Liver (tissue), 9 donors: ENCODE measurements around the gene PNKP. TPM values are rescaled to one million over a fixed set of nuclear protein-coding genes. Genes with fewer than 3 reads are reported as not detected.

Experiments used
- DNase-seq: peaks from one replicate; pipeline ENCODE4 v3.0.0-alpha.2; 2017; ENCODE audit warnings: low spot score
- H3K27ac ChIP-seq, 2 donors: one replicate each; pipeline ENCODE4 v1.7.0; 2013; ENCODE audit warnings: inconsistent platforms in 2 of 2, low read length in 2 of 2, control low read depth in 1 of 2, low read depth in 1 of 2, mild to moderate bottlenecking in 1 of 2
- H3K27me3 ChIP-seq, 4 donors: one replicate each; pipeline versions ENCODE4 v1.6.1 to v1.7.0; 2013; ENCODE audit warnings: low read length in 3 of 4, inconsistent platforms in 1 of 4, mild to moderate bottlenecking in 1 of 4, moderate library complexity in 1 of 4; ENCODE audit not compliant: control insufficient read depth in 4 of 4, insufficient read depth in 4 of 4
- H3K36me3 ChIP-seq, 4 donors: one replicate each; pipeline versions ENCODE4 v1.6.1 to v1.7.0; 2013; ENCODE audit warnings: low read length in 3 of 4, mild to moderate bottlenecking in 3 of 4, low read depth in 1 of 4, moderate library complexity in 1 of 4; ENCODE audit not compliant: control insufficient read depth in 4 of 4, insufficient read depth in 3 of 4
- H3K4me1 ChIP-seq, 4 donors: one replicate each; pipeline versions ENCODE4 v1.6.1 to v1.7.0; 2013; ENCODE audit warnings: low read length in 3 of 4, mild to moderate bottlenecking in 3 of 4, moderate library complexity in 1 of 4; ENCODE audit not compliant: control insufficient read depth in 4 of 4, insufficient read depth in 4 of 4
- H3K4me3 ChIP-seq, 3 donors: one replicate each; pipeline versions ENCODE4 v1.6.1 to v1.7.0; 2013; ENCODE audit warnings: low read length in 3 of 3, control low read depth in 1 of 3, low read depth in 1 of 3, mild to moderate bottlenecking in 1 of 3
- H3K9ac ChIP-seq, 2 donors: one replicate each; pipeline ENCODE4 v1.7.0; 2013; ENCODE audit warnings: low read length in 2 of 2, mild to moderate bottlenecking in 2 of 2, moderate library complexity in 2 of 2, control low read depth in 1 of 2, low read depth in 1 of 2
- H3K9me3 ChIP-seq, 4 donors: one replicate each; pipeline versions ENCODE4 v1.6.1 to v1.7.0; 2013; ENCODE audit warnings: low read length in 3 of 4; ENCODE audit not compliant: control insufficient read depth in 4 of 4
- ATF3 ChIP-seq: IDR thresholded peaks from 2 replicates; pipeline ENCODE4 v1.6.1; 2016; ENCODE audit warnings: antibody characterized with exemption
- CTCF ChIP-seq: fragments of 150-350 bp; IDR thresholded peaks from 2 replicates; pipeline ENCODE4 v1.5.1; 2017; ENCODE audit warnings: improper control_type of control experiment, low read depth, low read length; ENCODE audit not compliant: missing input control
- FOXA1 ChIP-seq: IDR thresholded peaks from 2 replicates; pipeline ENCODE4 v1.6.1; 2016; ENCODE audit warnings: antibody characterized with exemption
- FOXA2 ChIP-seq: IDR thresholded peaks from 2 replicates; pipeline ENCODE4 v1.6.1; 2016; ENCODE audit warnings: antibody characterized with exemption
- HNF4A ChIP-seq, 2 donors: conservative IDR thresholded peaks; 2 replicates each; pipeline ENCODE4 v1.6.1; 2016; ENCODE audit warnings: antibody characterized with exemption in 2 of 2, mild to moderate bottlenecking in 2 of 2
- HNF4G ChIP-seq: IDR thresholded peaks from 2 replicates; pipeline ENCODE4 v1.6.1; 2016; ENCODE audit warnings: antibody characterized with exemption
- MAX ChIP-seq: IDR thresholded peaks from 2 replicates; pipeline ENCODE4 v1.6.1; 2016; ENCODE audit warnings: antibody characterized with exemption
- NR2F2 ChIP-seq: IDR thresholded peaks from 2 replicates; pipeline ENCODE4 v1.6.1; 2016; ENCODE audit warnings: antibody characterized with exemption
- RAD21 ChIP-seq, 2 donors: IDR thresholded peaks; 2 replicates each; pipeline ENCODE4 v1.6.1; 2016; ENCODE audit warnings: antibody characterized with exemption in 2 of 2, mild to moderate bottlenecking in 2 of 2
- RXRA ChIP-seq, 2 donors: IDR thresholded peaks; 2 replicates each; pipeline ENCODE4 v1.6.1; 2017 to 2018; ENCODE audit warnings: antibody characterized with exemption in 2 of 2, mild to moderate bottlenecking in 1 of 2
- TAF1 ChIP-seq: conservative IDR thresholded peaks from 2 replicates; pipeline ENCODE4 v1.6.1; 2016; ENCODE audit warnings: antibody characterized with exemption, mild to moderate bottlenecking
- YY1 ChIP-seq: IDR thresholded peaks from 2 replicates; pipeline ENCODE4 v1.6.1; 2016; ENCODE audit warnings: antibody characterized with exemption, mild to moderate bottlenecking
- ZBTB33 ChIP-seq: IDR thresholded peaks from 2 replicates; pipeline ENCODE4 v1.6.1; 2016; ENCODE audit warnings: antibody characterized with exemption
- WGBS: extraction: QIAGEN DNeasy Blood & Tissue Kit; methylation state at CpG from one replicate; pipeline ENCODE4 v1.1.7; 2013; 5-methylcytosine and 5-hydroxymethylcytosine counted together
- polyA plus RNA-seq, 2 donors: library from polyadenylated mRNA; stranded (reverse) in 1 of 2; unstranded in 1 of 2; fragments of 200-250 nt in 1 of 2; fragments of >200 nt in 1 of 2; fragmentation: Nextera tagmentation in 1 of 2; extraction: Ambion mirVana in 1 of 2; gene quantifications; one replicate each; pipeline versions ENCODE4 v1.2.1 to v1.2.3, GENCODE V29; 2013 to 2015
- total RNA-seq, 2 donors: library from RNA; depleted of rRNA; stranded (reverse); fragments of >200 nt; gene quantifications; one replicate each; pipeline ENCODE4 v1.2.3, GENCODE V29; 2014
- donor health status: healthy.
- donor health status: healthy.
- donor health status: healthy.
- donor health status: healthy.
- donor health status: healthy.

PNKP gene
- total and polyA plus RNA-seq, 4 donors: 17.3 to 30.9 (median 19.8) TPM

GRCh38 chr19:49882643-49883042 is 15.3 kb upstream of the PNKP start:
- DNase-seq: no peak
- H3K9ac ChIP-seq: no peak overlapping the region
- 97% methylated on average over 14 of the region's 14 CpGs for WGBS
- peaks cover 0 to 22% (median 13%) of the 10 kb centered on the region in 4 donors for H3K4me1 ChIP-seq
- H3K36me3 ChIP-seq: peaks cover 42 to 57% (median 49%) of the 10 kb centered on the region in 4 donors
- no peak for TF ChIP-seq CTCF
- TF ChIP-seq HNF4G: no peak
- TF ChIP-seq NR2F2: no peak
- no peak for TF ChIP-seq FOXA1
- no peak overlapping the region for H3K4me3 ChIP-seq
- H3K9me3 ChIP-seq: no peaks in the 10 kb centered on the region
- H3K27me3 ChIP-seq: no peaks in the 10 kb centered on the region
- H3K27ac ChIP-seq: no peak overlapping the region

- 92% methylated on average over 31 of the region's 31 CpGs for WGBS
- H3K9me3 ChIP-seq: no peaks in the 10 kb centered on the region
Measured at GRCh38 chr19:49881672-49882394, 14.5 kb upstream of the PNKP start.

More at GRCh38 chr19:49881672-49882394, 14.5 kb upstream of the PNKP start:
- Histone ChIP-seq H3K27me3 (no peaks in the 10 kb centered on the region), H3K27ac (no peak overlapping the region), H3K36me3 (peaks cover 40 to 55% (median 49%) of the 10 kb centered on the region in 4 donors), H3K4me3 (no peak overlapping the region), H3K9ac (no peak overlapping the region), H3K4me1 (peaks cover 0 to 22% (median 11%) of the 10 kb centered on the region in 4 donors)
- TF ChIP-seq RAD21 (IDR thresholded peaks at IDR 0.05): no peak
- TF ChIP-seq TAF1: no peak
- TF ChIP-seq HNF4A (conservative IDR thresholded peaks at IDR 0.05): no peak
- no peak for TF ChIP-seq RXRA (IDR thresholded peaks at IDR 0.05)
- TF ChIP-seq ATF3: no peak
- no peak for TF ChIP-seq MAX
- TF ChIP-seq CTCF: no peak
- TF ChIP-seq FOXA1: no peak
- TF ChIP-seq ZBTB33: no peak
- TF ChIP-seq YY1: no peak
- no peak for TF ChIP-seq HNF4G
- no peak for TF ChIP-seq FOXA2
- DNase-seq: no peak
